ENCODE results near the gene CLEC19A.

CLEC19A gene

GRCh38 chr16:19346335-19346922, 60.9 kb downstream of the CLEC19A start:
- H3K27ac Mint-ChIP-seq (ENCODE audit: low read depth), result no peak overlapping the region
- peaks cover 40% of the 10 kb centered on the region for H3K27me3 Mint-ChIP-seq
- H3K9me3 Mint-ChIP-seq, result no peaks in the 10 kb centered on the region
- no peak for DNase-seq (ENCODE audit: low spot score in 2 of 2)
- no peaks in the 10 kb centered on the region for H3K4me1 Mint-ChIP-seq
- ATAC-seq (replicated peaks; ENCODE audit: extremely low read depth, poor library complexity, severe bottlenecking), result no peak
- no peak overlapping the region for H3K4me3 Mint-ChIP-seq
- H3K36me3 Mint-ChIP-seq (ENCODE audit: insufficient read depth), result no peaks in the 10 kb centered on the region

- H3K36me3 Mint-ChIP-seq (ENCODE audit: insufficient read depth), result no peaks in the 10 kb centered on the region
- no peak overlapping the region for H3K27ac Mint-ChIP-seq (ENCODE audit: low read depth)
- H3K9me3 Mint-ChIP-seq, result no peaks in the 10 kb centered on the region
- H3K4me1 Mint-ChIP-seq, result no peaks in the 10 kb centered on the region
- ATAC-seq (replicated peaks; ENCODE audit: extremely low read depth, poor library complexity, severe bottlenecking) (no peak), DNase-seq (ENCODE audit: low spot score in 2 of 2) (no peak)
- peaks cover 31% of the 10 kb centered on the region for H3K27me3 Mint-ChIP-seq
- no peak overlapping the region for H3K4me3 Mint-ChIP-seq
These were observed 62.6 kb downstream of the CLEC19A start for GRCh38 chr16:19348125-19348524.

- ATAC-seq (replicated peaks; ENCODE audit: extremely low read depth, poor library complexity, severe bottlenecking), result no peak
These were observed 63.2 kb downstream of the CLEC19A start for GRCh38 chr16:19348578-19349315.

GRCh38 chr16:19354371-19354770, 68.8 kb downstream of the CLEC19A start:
- Mint-ChIP-seq H3K4me3 (no peak overlapping the region), H3K9me3 (no peaks in the 10 kb centered on the region), H3K27me3 (no peaks in the 10 kb centered on the region), H3K4me1 (no peaks in the 10 kb centered on the region), H3K36me3 (ENCODE audit: insufficient read depth) (no peaks in the 10 kb centered on the region), H3K27ac (ENCODE audit: low read depth) (no peak overlapping the region)
- ATAC-seq (replicated peaks; ENCODE audit: extremely low read depth, poor library complexity, severe bottlenecking) (no peak), DNase-seq (ENCODE audit: low spot score in 2 of 2) (no peak)

More at GRCh38 chr16:19348578-19349315, 63.2 kb downstream of the CLEC19A start:
- H3K27ac Mint-ChIP-seq (ENCODE audit: low read depth), result no peak overlapping the region
- no peak for DNase-seq (ENCODE audit: low spot score in 2 of 2)
- H3K4me3 Mint-ChIP-seq, result no peak overlapping the region
- H3K36me3 Mint-ChIP-seq (ENCODE audit: insufficient read depth), result no peaks in the 10 kb centered on the region
- H3K4me1 Mint-ChIP-seq, result no peaks in the 10 kb centered on the region
- peaks cover 27% of the 10 kb centered on the region for H3K27me3 Mint-ChIP-seq
- H3K9me3 Mint-ChIP-seq, result no peaks in the 10 kb centered on the region

- Mint-ChIP-seq H3K27me3 (no peaks in the 10 kb centered on the region), H3K4me3 (no peak overlapping the region), H3K4me1 (no peaks in the 10 kb centered on the region), H3K9me3 (no peaks in the 10 kb centered on the region), H3K27ac (ENCODE audit: low read depth) (no peak overlapping the region), H3K36me3 (ENCODE audit: insufficient read depth) (no peaks in the 10 kb centered on the region)
- ATAC-seq (replicated peaks; ENCODE audit: extremely low read depth, poor library complexity, severe bottlenecking) (no peak), DNase-seq (ENCODE audit: low spot score in 2 of 2) (no peak)
These were observed 70.8 kb downstream of the CLEC19A start for GRCh38 chr16:19356024-19356952.

GRCh38 chr16:19359556-19359955, 74.0 kb downstream of the CLEC19A start:
- Mint-ChIP-seq H3K27me3 (no peaks in the 10 kb centered on the region), H3K36me3 (ENCODE audit: insufficient read depth) (no peaks in the 10 kb centered on the region), H3K4me1 (no peaks in the 10 kb centered on the region), H3K9me3 (no peaks in the 10 kb centered on the region), H3K27ac (ENCODE audit: low read depth) (no peak overlapping the region), H3K4me3 (no peak overlapping the region)
- ATAC-seq (replicated peaks; ENCODE audit: extremely low read depth, poor library complexity, severe bottlenecking) (no peak), DNase-seq (ENCODE audit: low spot score in 2 of 2) (no peak)
